Calu3 (cell line): ENCODE data around the gene IL1RL1. TPM values are rescaled to one million over a fixed set of nuclear protein-coding genes. Genes with fewer than 3 reads are reported as not detected.

Source experiments
- BruUV-seq: library from RNA; stranded (reverse); fragments of 400-500 nt; replicated peaks from 2 replicates; lab custom pipeline; 2021; lab: Mats Ljungman, UMichigan
- CTCF ChIA-PET: fragments of 300-600 bp; sonication (Branson Sonifier 250); formaldehyde crosslinking; loops from one replicate; lab custom pipeline; 2022; ENCODE audit warnings: antibody characterized with exemption; lab: Charles Lee
- DNase-seq: peaks from one replicate; pipeline ENCODE4 v3.0.0; 2022
- H3K27ac Mint-ChIP-seq: one replicate; pipeline ENCODE4 v1.8.0; 2022; ENCODE audit warnings: mixed read lengths; ENCODE audit not compliant: unreplicated experiment
- H3K27me3 Mint-ChIP-seq: one replicate; pipeline ENCODE4 v1.8.0; 2022; ENCODE audit warnings: mixed read lengths; ENCODE audit not compliant: unreplicated experiment
- H3K36me3 Mint-ChIP-seq: one replicate; pipeline ENCODE4 v1.8.0; 2022; ENCODE audit warnings: mild to moderate bottlenecking, moderate library complexity, mixed read lengths; ENCODE audit not compliant: insufficient read depth, unreplicated experiment
- H3K4me1 Mint-ChIP-seq: one replicate; pipeline ENCODE4 v1.8.0; 2022; ENCODE audit warnings: mild to moderate bottlenecking, low read depth, mixed read lengths; ENCODE audit not compliant: unreplicated experiment
- H3K4me3 Mint-ChIP-seq: one replicate; pipeline ENCODE4 v1.8.0; 2022; ENCODE audit warnings: mild to moderate bottlenecking, low read depth, moderate library complexity, mixed read lengths; ENCODE audit not compliant: unreplicated experiment
- H3K9me3 Mint-ChIP-seq: one replicate; pipeline ENCODE4 v1.8.0; 2022; ENCODE audit warnings: low read depth, mixed read lengths; ENCODE audit not compliant: unreplicated experiment
- CTCF ChIP-seq: fragments of 200-600 bp; IDR thresholded peaks from one replicate; pipeline ENCODE4 v1.8.0; 2022; ENCODE audit warnings: antibody characterized with exemption; ENCODE audit not compliant: unreplicated experiment
- intact Hi-C: fragments of 100-400 bp; cut with micrococcal nuclease; formaldehyde crosslinking; loops from one replicate; pipeline ENCODE4 v1.10.0; 2022; ENCODE audit not compliant: unreplicated experiment
- total RNA-seq: library from RNA; stranded (reverse); gene quantifications from 2 replicates; pipeline ENCODE4 v1.2.3, GENCODE V29; 2022

IL1RL1 gene
- total RNA-seq, 1 experiment from 2014 or later = not detected

- Mint-ChIP-seq H3K9me3 (peaks cover 9% of the 10 kb centered on the region), H3K27ac (no peak overlapping the region), H3K4me1 (no peaks in the 10 kb centered on the region), H3K27me3 (no peaks in the 10 kb centered on the region), H3K36me3 (no peaks in the 10 kb centered on the region), H3K4me3 (no peak overlapping the region)
- no TSS peak for BruUV-seq
- intact Hi-C loops = no loop called here
- no peak for DNase-seq
- TF ChIP-seq CTCF = no peak
- CTCF ChIA-PET = no interaction called here
Measured at GRCh38 chr2:102368461-102369109, 57.2 kb downstream of the IL1RL1 start.

GRCh38 chr2:102369866-102370265 is 58.5 kb downstream of the IL1RL1 start:
- CTCF ChIA-PET = no interaction called here
- H3K4me3 Mint-ChIP-seq = no peak overlapping the region
- BruUV-seq = no TSS peak
- H3K36me3 Mint-ChIP-seq = no peaks in the 10 kb centered on the region
- H3K27me3 Mint-ChIP-seq = no peaks in the 10 kb centered on the region
- H3K9me3 Mint-ChIP-seq = peaks cover 8% of the 10 kb centered on the region
- TF ChIP-seq CTCF = no peak
- no peak overlapping the region for H3K27ac Mint-ChIP-seq
- no peaks in the 10 kb centered on the region for H3K4me1 Mint-ChIP-seq
- DNase-seq = no peak
- intact Hi-C loops = no loop called here

- H3K9me3 Mint-ChIP-seq = no peaks in the 10 kb centered on the region
- no peak for TF ChIP-seq CTCF
- CTCF ChIA-PET = no interaction called here
Measured at GRCh38 chr2:102376052-102376591, 64.8 kb downstream of the IL1RL1 start.

GRCh38 chr2:102383722-102384121 is 72.4 kb downstream of the IL1RL1 start:
- Mint-ChIP-seq H3K27ac (no peak overlapping the region), H3K4me1 (no peaks in the 10 kb centered on the region), H3K4me3 (no peak overlapping the region), H3K36me3 (no peaks in the 10 kb centered on the region), H3K9me3 (peaks cover 6% of the 10 kb centered on the region), H3K27me3 (peaks cover 38% of the 10 kb centered on the region)
- intact Hi-C loops = no loop called here
- CTCF ChIA-PET = no interaction called here
- TF ChIP-seq CTCF = no peak
- DNase-seq = no peak
- BruUV-seq = no TSS peak

More at GRCh38 chr2:102376052-102376591, 64.8 kb downstream of the IL1RL1 start:
- BruUV-seq = no TSS peak
- Mint-ChIP-seq H3K4me1 (no peaks in the 10 kb centered on the region), H3K36me3 (no peaks in the 10 kb centered on the region), H3K4me3 (no peak overlapping the region), H3K27ac (no peak overlapping the region), H3K27me3 (peaks cover 52% of the 10 kb centered on the region)
- intact Hi-C loops = no loop called here
- no peak for DNase-seq
